Lung (tissue), 12 donors: Measurements from ENCODE around the gene GRIA4. TPM values are rescaled to one million over a fixed set of nuclear protein-coding genes. Genes with fewer than 3 reads are reported as not detected.

Experiments used
- ATAC-seq: fragments of 200-7000 bp; cut with Tn5 transposase; one replicate; pipeline ENCODE4 v1.9.1; 2020; ENCODE audit warnings: moderate number of reproducible peaks; ENCODE audit not compliant: insufficient read depth, low FRiP score
- DNase-seq, 3 donors: peaks; one replicate each; pipeline ENCODE4 v3.0.0-alpha.2; 2013 to 2017
- H3K27ac ChIP-seq, 2 donors: one replicate each; pipeline ENCODE4 v1.5.1; 2013; ENCODE audit warnings: mild to moderate bottlenecking in 2 of 2, moderate library complexity in 2 of 2, control low read depth in 1 of 2, inconsistent platforms in 1 of 2, low read depth in 1 of 2, low read length in 1 of 2
- H3K27me3 ChIP-seq, 3 donors: one replicate each; pipeline ENCODE4 v1.5.1; 2013; ENCODE audit warnings: low read length in 2 of 3; ENCODE audit not compliant: control insufficient read depth in 3 of 3, insufficient read depth in 3 of 3
- H3K36me3 ChIP-seq, 4 donors: one replicate each; pipeline ENCODE4 v1.5.1; 2013; ENCODE audit warnings: low read length in 4 of 4, mild to moderate bottlenecking in 1 of 4, moderate library complexity in 1 of 4; ENCODE audit not compliant: control insufficient read depth in 4 of 4, insufficient read depth in 4 of 4
- H3K4me1 ChIP-seq, 5 donors: one replicate each; pipeline ENCODE4 v1.5.1; 2013; ENCODE audit warnings: low read length in 5 of 5, mild to moderate bottlenecking in 2 of 5, moderate library complexity in 1 of 5; ENCODE audit not compliant: control insufficient read depth in 5 of 5, insufficient read depth in 5 of 5
- H3K4me3 ChIP-seq: one replicate; pipeline ENCODE4 v1.5.1; 2013; ENCODE audit warnings: mild to moderate bottlenecking, control low read depth, moderate library complexity
- H3K9ac ChIP-seq, 2 donors: one replicate each; pipeline ENCODE4 v1.5.1; 2013; ENCODE audit warnings: low read length in 2 of 2, control low read depth in 1 of 2; ENCODE audit not compliant: insufficient read depth in 1 of 2
- H3K9me3 ChIP-seq, 4 donors: one replicate each; pipeline ENCODE4 v1.5.1; 2013; ENCODE audit warnings: low read length in 3 of 4, mild to moderate bottlenecking in 1 of 4, moderate library complexity in 1 of 4; ENCODE audit not compliant: control insufficient read depth in 4 of 4, insufficient read depth in 3 of 4
- WGBS, 2 donors: extraction: QIAGEN DNeasy Blood & Tissue Kit; methylation state at CpG; one replicate each; pipeline ENCODE4 v1.1.7; 2013; 5-methylcytosine and 5-hydroxymethylcytosine counted together
- polyA plus RNA-seq, 2 donors: library from polyadenylated mRNA; stranded (reverse); fragments of 200-250 nt; gene quantifications; one replicate each; pipeline ENCODE4 v1.2.1, GENCODE V29; 2013
- total RNA-seq, 2 donors: library from RNA; depleted of rRNA in 1 of 2; stranded (reverse); fragments of >200 nt in 1 of 2; gene quantifications; one replicate each; pipeline ENCODE4 v1.2.1, GENCODE V29; 2014 to 2021
- TF ChIP-seq, protein P1 (sequence below): IDR thresholded peaks from 2 replicates; pipeline ENCODE4 v1.5.1; 2012; ENCODE audit warnings: mild to moderate bottlenecking; ENCODE audit errors: control extremely low read depth, extremely low read depth
- donor health status: control.
- donor health status: control.
- donor health status: Bipolar disorder and iron deficiency.
- donor health status: healthy.
- donor health status: DM: yes; HTN: yes; CAD: no.

The GRIA4 gene
- total and polyA plus RNA-seq, 4 donors = 0.12 to 0.77 TPM; not detected in 2

DNA sequence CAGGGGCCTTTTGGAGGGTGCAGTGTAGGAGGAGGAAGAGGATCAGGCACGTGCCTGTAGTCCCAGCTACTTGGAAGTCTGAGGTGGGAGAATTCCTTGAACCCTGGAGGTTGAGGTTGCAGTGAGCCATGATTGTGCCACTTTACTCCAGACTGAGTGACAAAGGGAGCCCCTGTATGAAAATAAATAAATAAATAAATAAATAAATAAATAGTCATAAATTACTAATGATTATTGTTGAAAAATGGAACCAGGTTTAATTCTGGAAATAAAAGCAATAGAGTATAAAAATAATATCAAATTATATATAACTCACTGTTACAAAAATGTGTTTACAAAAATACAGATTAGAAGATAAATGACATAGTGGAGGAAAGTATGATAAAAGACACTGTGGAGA lies 37.9 kb downstream of the GRIA4 start:
- no peak overlapping the region for H3K4me3 ChIP-seq
- no peaks in the 10 kb centered on the region for H3K4me1 ChIP-seq
- no peak overlapping the region for H3K9ac ChIP-seq
- WGBS, 2 donors = 88 to 100% methylated on average over 1 of the region's 1 CpG
- ATAC-seq = no peak
- H3K36me3 ChIP-seq = no peaks in the 10 kb centered on the region
- H3K27ac ChIP-seq = no peak overlapping the region
- no peak for DNase-seq
- H3K27me3 ChIP-seq = no peaks in the 10 kb centered on the region
- TF ChIP-seq, protein P1, sequence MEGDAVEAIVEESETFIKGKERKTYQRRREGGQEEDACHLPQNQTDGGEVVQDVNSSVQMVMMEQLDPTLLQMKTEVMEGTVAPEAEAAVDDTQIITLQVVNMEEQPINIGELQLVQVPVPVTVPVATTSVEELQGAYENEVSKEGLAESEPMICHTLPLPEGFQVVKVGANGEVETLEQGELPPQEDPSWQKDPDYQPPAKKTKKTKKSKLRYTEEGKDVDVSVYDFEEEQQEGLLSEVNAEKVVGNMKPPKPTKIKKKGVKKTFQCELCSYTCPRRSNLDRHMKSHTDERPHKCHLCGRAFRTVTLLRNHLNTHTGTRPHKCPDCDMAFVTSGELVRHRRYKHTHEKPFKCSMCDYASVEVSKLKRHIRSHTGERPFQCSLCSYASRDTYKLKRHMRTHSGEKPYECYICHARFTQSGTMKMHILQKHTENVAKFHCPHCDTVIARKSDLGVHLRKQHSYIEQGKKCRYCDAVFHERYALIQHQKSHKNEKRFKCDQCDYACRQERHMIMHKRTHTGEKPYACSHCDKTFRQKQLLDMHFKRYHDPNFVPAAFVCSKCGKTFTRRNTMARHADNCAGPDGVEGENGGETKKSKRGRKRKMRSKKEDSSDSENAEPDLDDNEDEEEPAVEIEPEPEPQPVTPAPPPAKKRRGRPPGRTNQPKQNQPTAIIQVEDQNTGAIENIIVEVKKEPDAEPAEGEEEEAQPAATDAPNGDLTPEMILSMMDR = no peak
- H3K9me3 ChIP-seq = peaks cover 0 to 2% (median 0%) of the 10 kb centered on the region in 4 donors

DNA sequence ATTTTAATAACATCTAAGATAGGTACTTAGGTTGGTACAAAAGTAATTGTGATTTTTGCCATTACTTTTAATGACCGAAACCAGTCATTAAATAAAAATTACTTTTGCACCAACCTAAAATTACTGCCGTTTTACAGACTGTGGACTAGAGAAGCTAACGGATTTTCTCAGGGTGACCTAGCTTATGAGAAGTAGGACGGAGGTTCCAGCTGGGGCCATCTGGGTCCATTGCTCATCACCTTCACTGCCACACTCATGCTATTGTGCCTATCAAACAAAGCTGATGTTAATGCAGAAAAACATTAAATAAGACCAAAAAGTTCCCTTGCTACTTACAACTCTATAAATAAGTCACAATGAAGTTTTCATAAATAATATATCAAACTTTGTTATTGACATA lies 38.9 kb downstream of the GRIA4 start:
- H3K27ac ChIP-seq = no peak overlapping the region
- no peak overlapping the region for H3K4me3 ChIP-seq
- H3K27me3 ChIP-seq = no peaks in the 10 kb centered on the region
- H3K9me3 ChIP-seq = peaks cover 0 to 2% (median 0%) of the 10 kb centered on the region in 4 donors
- no peak overlapping the region for H3K9ac ChIP-seq
- H3K4me1 ChIP-seq = no peaks in the 10 kb centered on the region
- ATAC-seq (no peak), DNase-seq (no peak)
- no peaks in the 10 kb centered on the region for H3K36me3 ChIP-seq
- WGBS, 2 donors = 76 to 84% methylated on average over 4 of the region's 4 CpGs
- TF ChIP-seq, protein P1 = no peak

DNA sequence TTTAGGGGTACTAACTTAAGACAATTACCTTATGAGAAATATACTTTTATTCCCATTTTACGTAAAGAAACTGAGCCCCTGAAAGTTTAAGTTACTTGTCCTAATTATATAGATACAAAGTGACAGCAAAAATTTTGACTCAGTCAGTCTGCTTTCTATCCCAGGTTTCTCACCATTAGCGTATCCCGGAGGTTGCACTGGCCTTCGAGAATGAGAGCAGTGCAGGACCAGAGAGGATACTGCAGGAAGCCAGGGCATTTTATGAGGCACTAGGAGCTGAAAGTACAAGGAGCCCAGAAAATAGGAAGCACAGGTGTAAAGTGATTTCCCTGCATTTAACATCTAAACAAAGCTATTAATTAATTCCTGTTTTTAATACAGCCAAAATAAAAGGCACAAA lies 55.4 kb downstream of the GRIA4 start:
- Histone ChIP-seq H3K4me1 (no peaks in the 10 kb centered on the region), H3K9ac (no peak overlapping the region), H3K4me3 (no peak overlapping the region), H3K9me3 (no peaks in the 10 kb centered on the region), H3K36me3 (no peaks in the 10 kb centered on the region), H3K27ac (no peak overlapping the region), H3K27me3 (no peaks in the 10 kb centered on the region)
- TF ChIP-seq, protein P1 = no peak
- no peak for DNase-seq
- 89 to 92% methylated on average over 4 of the region's 4 CpGs for WGBS, 2 donors
- no peak for ATAC-seq

DNA sequence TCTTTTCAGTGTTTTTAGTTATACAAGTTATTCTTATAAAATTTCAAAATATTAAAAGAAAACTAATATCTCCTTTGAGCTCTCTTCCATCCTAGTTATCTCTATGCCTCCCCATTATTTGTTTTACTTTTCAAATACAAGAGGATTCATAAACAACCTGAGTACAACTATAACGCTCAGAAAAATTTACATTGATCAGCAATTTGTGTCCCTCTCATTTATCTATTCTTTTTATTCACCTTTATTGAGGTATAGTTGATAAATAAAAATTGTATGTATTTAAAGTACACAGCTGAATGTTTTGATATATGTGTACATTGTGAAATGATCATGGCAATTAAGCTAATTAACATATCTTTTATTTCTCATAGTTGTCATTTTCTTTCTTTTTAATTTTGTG lies 57.6 kb downstream of the GRIA4 start:
- ATAC-seq = no peak
- no peaks in the 10 kb centered on the region for H3K36me3 ChIP-seq
- H3K9ac ChIP-seq = no peak overlapping the region
- DNase-seq = no peak
- 77 to 86% methylated on average over 1 of the region's 1 CpG for WGBS, 2 donors
- no peaks in the 10 kb centered on the region for H3K4me1 ChIP-seq
- no peaks in the 10 kb centered on the region for H3K9me3 ChIP-seq
- no peak overlapping the region for H3K4me3 ChIP-seq
- H3K27ac ChIP-seq = no peak overlapping the region
- TF ChIP-seq, protein P1 = no peak
- no peaks in the 10 kb centered on the region for H3K27me3 ChIP-seq
